ENCODE results near the gene EIPR1. TPM values are rescaled to one million over a fixed set of nuclear protein-coding genes. Genes with fewer than 3 reads are reported as not detected.

EIPR1 gene
- total and polyA plus RNA-seq, 2 of the 4 experiments (the other 2 are of a cell fraction): 46.5 to 67.4 TPM

GRCh38 chr2:3243804-3244203 lies 133.8 kb downstream of the EIPR1 start:
- Histone ChIP-seq H2BK5ac (ENCODE audit: low read depth, low read length, poor library complexity, severe bottlenecking) (no peak overlapping the region), H3K14ac (replicated peaks; ENCODE audit: low read depth, low read length) (no peak overlapping the region), H4K5ac (ENCODE audit: low read depth, low read length) (no peak overlapping the region), H2BK15ac (ENCODE audit: low read depth, low read length) (no peak overlapping the region), H4K20me1 (ENCODE audit: insufficient read depth, low read length) (no peaks in the 10 kb centered on the region), H4K8ac (ENCODE audit: low read depth in 2 of 2, low read length in 2 of 2) (no peak overlapping the region), H3K4me2 (ENCODE audit: low read depth, low read length) (no peak overlapping the region), H3K36me3 (ENCODE audit: control insufficient read depth, insufficient read depth, low read length) (no peaks in the 10 kb centered on the region), H4K91ac (ENCODE audit: insufficient read depth, low read depth, low read length) (no peak overlapping the region), H3K27ac (ENCODE audit: insufficient read depth, low read length) (no peak overlapping the region), H2AFZ (replicated peaks; ENCODE audit: low read length, poor library complexity) (no peak overlapping the region), H3K4me3 (ENCODE audit: insufficient read depth, low read depth, low read length) (no peak overlapping the region), H3K4ac (ENCODE audit: low read depth, low read length) (no peak overlapping the region), H3K23ac (ENCODE audit: low read depth, low read length) (no peak overlapping the region), H3K9ac (ENCODE audit: low read depth, low read length) (no peak overlapping the region), H3K9me1 (ENCODE audit: insufficient read depth, low read length) (no peaks in the 10 kb centered on the region), H2AK9ac (replicated peaks; ENCODE audit: low read depth, low read length, poor library complexity) (no peak overlapping the region), H2BK120ac (ENCODE audit: low read depth, low read length) (no peak overlapping the region), H3K27me3 (ENCODE audit: control insufficient read depth, insufficient read depth, low read length) (no peaks in the 10 kb centered on the region), H3K56ac (ENCODE audit: extremely low read depth, insufficient read depth, low read length) (no peak overlapping the region), H3K18ac (ENCODE audit: low read depth, low read length) (no peak overlapping the region), H3K79me1 (ENCODE audit: low read depth in 1 of 2, low read length in 2 of 2) (no peaks in the 10 kb centered on the region; a peak in 1 of 4 replicates), H2BK20ac (ENCODE audit: low read depth, low read length) (no peak overlapping the region), H2AK5ac (ENCODE audit: low read depth, low read length) (no peak overlapping the region), H3K4me1 (ENCODE audit: control insufficient read depth, insufficient read depth, low read length) (no peaks in the 10 kb centered on the region), H3K9me3 (ENCODE audit: control insufficient read depth, insufficient read depth, low read length) (0 out of 2 replicates have a peak, but pooled peaks cover 1% of the 10 kb centered on the region)
- no peak for DNase-seq
- no TSS peak for BruUV-seq (replicated peaks)
- 93% methylated on average over 3 of the region's 6 CpGs; no CpG with 5 or more reads in 1 of the 2 experiments for WGBS, 2 experiments (ENCODE audit: extremely low coverage in 2 of 2, insufficient read length in 1 of 2)
- ATAC-seq (ENCODE audit: low read depth): no peak
- ChIA-PET CTCF (no interaction called here), POLR2A (ENCODE audit: unreplicated experiment) (no interaction called here)
- intact Hi-C loops (cut with micrococcal nuclease): no loop called here
- dilution Hi-C loops (cut with HindIII; ENCODE audit: low sequenced_read_pairs, unreplicated experiment): no loop called here
- in situ Hi-C loops (cut with MboI; ENCODE audit: low sequenced_read_pairs): no loop called here
- TF ChIP-seq FOS (IDR thresholded peaks at IDR 0.05; ENCODE audit: low read depth, low read length) (no peak), NFE2L2 (IDR thresholded peaks at IDR 0.05; ENCODE audit: low read depth, low read length) (no peak), BHLHE40 (IDR thresholded peaks at IDR 0.05; ENCODE audit: low read depth, low read length) (no peak), CEBPB (IDR thresholded peaks at IDR 0.05; ENCODE audit: low read depth, low read length) (no peak), POLR2A (IDR thresholded peaks at IDR 0.05; ENCODE audit: low read depth, low read length) (no peak), SMC3 (IDR thresholded peaks at IDR 0.05; ENCODE audit: low read depth, low read length) (no peak)
- TF ChIP-seq, protein P1, sequence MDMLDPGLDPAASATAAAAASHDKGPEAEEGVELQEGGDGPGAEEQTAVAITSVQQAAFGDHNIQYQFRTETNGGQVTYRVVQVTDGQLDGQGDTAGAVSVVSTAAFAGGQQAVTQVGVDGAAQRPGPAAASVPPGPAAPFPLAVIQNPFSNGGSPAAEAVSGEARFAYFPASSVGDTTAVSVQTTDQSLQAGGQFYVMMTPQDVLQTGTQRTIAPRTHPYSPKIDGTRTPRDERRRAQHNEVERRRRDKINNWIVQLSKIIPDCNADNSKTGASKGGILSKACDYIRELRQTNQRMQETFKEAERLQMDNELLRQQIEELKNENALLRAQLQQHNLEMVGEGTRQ (IDR thresholded peaks at IDR 0.05; ENCODE audit: low read depth, low read length): no peak

Measured in IMR-90 (cell line).